Measurements from ENCODE around the gene SSH3.
A peak's percentile ranks its signal among the peaks of the same experiment; 100 is the strongest.

The SSH3 gene

GRCh38 chr11:67289226-67289650 lies 14.1 kb upstream of the SSH3 start, which contains the start of gene ANKRD13D:
Gene ANKRD13D (plus strand): TSS chr11:67289303. CDS start chr11:67289461, 158 bp downstream.
- no peaks in the 10 kb centered on the region for H3K9me3 ChIP-seq (ENCODE audit: insufficient read depth, low read length)
- no peaks in the 10 kb centered on the region for H4K20me1 ChIP-seq (ENCODE audit: low read depth, low read length)
- peak within 1 kb of the TSS; percentile 97 for H3K9ac ChIP-seq (ENCODE audit: low read length)
- H3K9me2 ChIP-seq (replicated peaks; ENCODE audit: insufficient read depth, low read length), result no peaks in the 10 kb centered on the region
- peak within 1 kb of the TSS; percentile 98 for H3K27ac ChIP-seq (ENCODE audit: low read depth, low read length)
- no peaks in the 10 kb centered on the region for H3K27me3 ChIP-seq (ENCODE audit: low read length)
- H3K36me3 ChIP-seq (ENCODE audit: low read length), result peaks cover 5% of the 10 kb centered on the region; the same call in 1 of the 2 replicates
- H3K4me3 ChIP-seq (ENCODE audit: insufficient read depth, low read length, poor library complexity, severe bottlenecking), result peak within 1 kb of the TSS; percentile 72
- H3K79me2 ChIP-seq (ENCODE audit: insufficient read depth, low read length), result peaks cover 7% of the 10 kb centered on the region; the same call in 1 of the 2 replicates
- H3K4me2 ChIP-seq (ENCODE audit: low read depth, low read length, poor library complexity, severe bottlenecking), result peak within 1 kb of the TSS; percentile 87
- H2AFZ ChIP-seq (ENCODE audit: low read depth, low read length, severe bottlenecking), result no peak within 1 kb of the TSS
- peaks cover 28% of the 10 kb centered on the region for H3F3A ChIP-seq (ENCODE audit: insufficient read depth)
- TF ChIP-seq EZH2phosphoT487 (conservative IDR thresholded peaks at IDR 0.05; ENCODE audit: low read length) (no peak), CTCF (IDR thresholded peaks at IDR 0.05; ENCODE audit: insufficient read depth, low read length, poor library complexity, severe bottlenecking) (no peak)

GRCh38 chr11:67289651-67290479 lies 13.5 kb upstream of the SSH3 start:
- peaks cover 28% of the 10 kb centered on the region for H3F3A ChIP-seq (ENCODE audit: insufficient read depth)

GRCh38 chr11:67290801-67291200 lies 12.5 kb upstream of the SSH3 start:
- no peaks in the 10 kb centered on the region for H3K9me3 ChIP-seq (ENCODE audit: insufficient read depth, low read length)
- no peak overlapping the region for H2AFZ ChIP-seq (ENCODE audit: low read depth, low read length, severe bottlenecking)
- H3K9ac ChIP-seq (ENCODE audit: low read length), result no peak overlapping the region
- TF ChIP-seq EZH2phosphoT487 (conservative IDR thresholded peaks at IDR 0.05; ENCODE audit: low read length) (no peak), CTCF (IDR thresholded peaks at IDR 0.05; ENCODE audit: insufficient read depth, low read length, poor library complexity, severe bottlenecking) (no peak)
- peaks cover 18% of the 10 kb centered on the region for H3K36me3 ChIP-seq (ENCODE audit: low read length)
- no peak overlapping the region for H3K27ac ChIP-seq (ENCODE audit: low read depth, low read length)
- no peaks in the 10 kb centered on the region for H3K9me2 ChIP-seq (replicated peaks; ENCODE audit: insufficient read depth, low read length)
- H3K79me2 ChIP-seq (ENCODE audit: insufficient read depth, low read length), result peaks cover 7% of the 10 kb centered on the region; the same call in 1 of the 2 replicates
- no peak overlapping the region for H3K4me3 ChIP-seq (ENCODE audit: insufficient read depth, low read length, poor library complexity, severe bottlenecking)
- no peak overlapping the region for H3K4me2 ChIP-seq (ENCODE audit: low read depth, low read length, poor library complexity, severe bottlenecking)
- no peaks in the 10 kb centered on the region for H3K27me3 ChIP-seq (ENCODE audit: low read length)
- peaks cover 28% of the 10 kb centered on the region for H3F3A ChIP-seq (ENCODE audit: insufficient read depth)
- H4K20me1 ChIP-seq (ENCODE audit: low read depth, low read length), result no peaks in the 10 kb centered on the region

More at GRCh38 chr11:67289651-67290479, 13.5 kb upstream of the SSH3 start:
- Histone ChIP-seq H3K79me2 (ENCODE audit: insufficient read depth, low read length) (peaks cover 7% of the 10 kb centered on the region; the same call in 1 of the 2 replicates), H4K20me1 (ENCODE audit: low read depth, low read length) (no peaks in the 10 kb centered on the region), H3K27me3 (ENCODE audit: low read length) (no peaks in the 10 kb centered on the region), H3K4me3 (ENCODE audit: insufficient read depth, low read length, poor library complexity, severe bottlenecking) (peak overlapping the region; percentile 72), H3K9me2 (replicated peaks; ENCODE audit: insufficient read depth, low read length) (no peaks in the 10 kb centered on the region), H3K4me2 (ENCODE audit: low read depth, low read length, poor library complexity, severe bottlenecking) (peak overlapping the region; percentile 87), H3K27ac (ENCODE audit: low read depth, low read length) (peak overlapping the region; percentile 65), H3K9ac (ENCODE audit: low read length) (peak overlapping the region; percentile 97), H2AFZ (ENCODE audit: low read depth, low read length, severe bottlenecking) (no peak overlapping the region), H3K36me3 (ENCODE audit: low read length) (peaks cover 11% of the 10 kb centered on the region; the same call in 1 of the 2 replicates), H3K9me3 (ENCODE audit: insufficient read depth, low read length) (no peaks in the 10 kb centered on the region)
- TF ChIP-seq CTCF (IDR thresholded peaks at IDR 0.05; ENCODE audit: insufficient read depth, low read length, poor library complexity, severe bottlenecking), result no peak
- TF ChIP-seq EZH2phosphoT487 (conservative IDR thresholded peaks at IDR 0.05; ENCODE audit: low read length), result no peak

All from SU-DHL-6 (cell line).